ENCODE results near the gene CPT1B. TPM values are rescaled to one million over a fixed set of nuclear protein-coding genes. Genes with fewer than 3 reads are reported as not detected.

The CPT1B gene
- total RNA-seq, 1 donor from 2014 or later, result 5.7 TPM

DNA sequence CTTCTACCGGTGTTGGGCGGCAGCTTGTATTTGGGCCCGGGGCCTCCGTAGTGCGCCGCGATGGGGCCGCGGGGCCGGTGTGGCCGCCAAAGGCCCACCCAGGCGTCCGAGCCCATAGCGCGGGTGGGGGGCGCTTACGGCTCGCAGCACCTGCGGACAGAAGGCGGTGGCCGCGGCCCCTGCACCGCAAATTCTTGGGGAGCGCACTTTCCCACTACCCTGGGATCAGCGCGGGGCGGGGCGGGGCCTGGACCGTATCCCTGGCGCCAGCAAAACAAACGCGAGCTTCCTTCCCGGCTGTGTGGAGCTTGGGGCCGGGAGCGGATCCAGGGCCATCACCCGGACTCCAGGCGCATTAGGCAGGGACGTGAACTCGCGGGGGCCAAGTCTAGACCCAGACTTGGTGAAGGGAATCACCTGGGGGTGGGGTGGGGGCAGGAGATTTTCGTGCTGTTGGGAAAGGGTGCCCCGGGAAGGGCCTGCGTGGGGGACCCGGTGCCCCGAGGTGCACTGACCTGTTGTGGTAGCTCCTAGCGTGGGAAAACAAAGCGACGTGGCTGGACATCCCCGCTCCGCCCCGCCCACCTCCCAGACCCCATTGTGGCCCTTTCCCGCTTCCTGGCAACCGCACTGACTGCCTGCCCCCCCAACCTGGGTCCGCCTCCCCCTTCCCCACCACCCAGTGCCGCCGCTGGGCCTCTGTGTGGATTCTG, 46.1 kb downstream of the CPT1B start:
- FAIRE-seq (no peak), DNase-seq (ENCODE audit: low spot score in 2 of 2) (peak in 1 of 2 donors; percentile 49)

DNA sequence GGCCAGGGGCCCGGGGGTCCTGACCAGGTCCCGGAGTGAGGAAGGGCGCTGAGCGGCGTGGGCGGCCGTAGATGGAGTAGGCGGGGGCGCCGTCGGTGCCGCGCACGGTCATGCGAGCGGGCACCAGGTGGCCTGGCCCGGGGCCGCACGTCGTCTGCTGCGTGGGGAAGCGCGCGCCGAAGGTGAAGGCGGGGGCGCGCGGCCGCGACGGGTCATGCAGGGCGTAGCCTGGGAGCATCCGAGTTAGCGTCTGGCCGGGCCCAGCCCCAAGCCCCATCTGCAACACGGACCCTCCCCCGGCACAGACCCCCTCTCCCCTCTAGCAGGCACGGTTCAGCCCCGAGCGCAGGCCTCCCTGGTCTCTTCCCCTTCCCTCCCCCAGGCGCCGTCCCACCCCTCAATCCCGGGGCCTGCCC, 46.7 kb downstream of the CPT1B start:
- FAIRE-seq (no peak), DNase-seq (ENCODE audit: low spot score in 2 of 2) (no peak)

DNA sequence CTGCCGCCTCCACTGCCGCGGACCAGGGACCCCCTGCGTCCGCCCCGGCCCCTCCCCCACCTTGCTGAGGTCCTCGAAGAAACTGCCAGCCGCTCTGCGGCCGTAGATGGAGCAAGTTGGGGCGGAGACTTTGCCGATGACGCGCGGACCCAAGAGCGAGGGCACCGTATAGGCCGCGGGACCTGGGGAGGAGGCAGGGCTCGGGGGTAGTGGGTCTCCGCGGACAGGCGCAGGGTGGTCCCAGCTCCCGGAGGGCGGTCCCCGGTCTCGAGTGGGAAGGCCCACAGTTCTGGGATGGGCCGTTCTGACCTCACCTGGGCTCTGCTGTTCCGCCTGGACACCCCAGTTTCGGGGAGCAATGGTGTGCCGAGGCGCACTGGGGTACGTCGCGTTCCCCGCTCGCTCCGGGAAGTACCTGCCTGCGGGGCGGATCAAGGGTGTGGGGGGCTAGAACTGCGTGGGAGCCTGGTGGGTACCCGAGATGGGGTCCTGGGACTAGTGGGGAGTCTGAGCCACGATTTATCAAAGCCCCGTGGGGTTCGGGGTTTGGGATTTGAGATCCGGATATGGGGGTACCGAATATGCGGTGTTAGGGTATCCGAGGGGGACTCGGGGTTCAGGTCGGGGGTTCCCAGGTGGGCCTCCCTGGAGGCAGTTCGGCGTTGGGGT, 47.2 kb downstream of the CPT1B start:
- FAIRE-seq (no peak), DNase-seq (ENCODE audit: low spot score in 2 of 2) (peak in 1 of 2 donors; percentile 55)

DNA sequence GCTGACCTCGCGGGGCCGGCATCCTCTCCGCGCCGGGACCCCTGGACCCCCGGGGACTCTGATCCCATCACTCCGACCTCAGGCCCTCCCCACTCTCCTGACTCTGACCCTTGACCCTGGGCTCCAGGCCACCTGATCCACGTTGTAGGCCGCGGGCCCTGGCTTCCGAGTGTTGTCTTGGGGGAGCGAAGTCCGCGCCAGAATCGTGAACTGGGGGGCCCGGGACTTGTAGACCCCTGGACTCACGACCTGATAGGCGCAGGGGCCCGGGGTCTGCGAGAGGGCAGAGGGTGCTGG, 47.7 kb downstream of the CPT1B start:
- FAIRE-seq, result no peak
- no peak for DNase-seq (ENCODE audit: low spot score in 2 of 2)

DNA sequence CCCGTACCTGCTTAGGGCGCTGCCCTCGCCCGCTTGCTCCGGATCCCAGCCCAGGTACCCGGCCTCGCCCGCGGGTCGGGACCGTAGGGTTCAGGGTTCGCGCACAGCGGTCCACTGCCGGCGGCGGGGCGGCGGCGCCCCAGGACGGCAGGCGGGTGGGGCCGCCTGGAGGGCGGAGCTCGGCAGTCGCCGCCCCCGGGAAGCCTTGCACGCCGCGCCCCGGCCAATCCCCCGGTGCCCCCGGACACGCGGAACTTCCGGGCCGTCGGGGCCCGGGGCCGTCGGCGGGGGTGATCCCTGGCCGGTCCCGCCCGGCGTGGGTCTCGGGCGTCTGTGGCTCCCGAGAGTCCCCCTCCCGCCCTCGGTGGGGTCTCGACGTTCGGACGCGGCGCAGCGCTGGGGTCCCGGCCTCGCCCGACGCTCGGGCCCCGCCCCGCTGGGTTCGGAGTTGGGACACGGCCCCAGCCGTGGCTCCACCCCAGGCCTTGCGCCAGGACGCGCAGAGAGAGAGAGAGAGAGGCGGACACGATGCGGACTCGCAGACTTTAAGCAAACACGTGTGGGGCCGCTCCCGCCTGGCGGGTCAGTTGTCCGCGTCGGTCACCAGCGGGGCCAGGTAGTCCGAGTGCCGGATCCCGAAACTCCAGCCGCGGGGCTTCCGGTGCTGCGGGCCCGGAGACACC, 48.2 kb downstream of the CPT1B start, which contains the start of gene TYMP:
Gene TYMP (minus strand): TSS at position 116 of the 683 bp plus-strand sequence. CDS start 303 bp downstream, outside the sequence.
- DNase-seq (ENCODE audit: low spot score in 2 of 2) (peak in 1 of 2 donors; percentile 62), FAIRE-seq (no peak)

DNA sequence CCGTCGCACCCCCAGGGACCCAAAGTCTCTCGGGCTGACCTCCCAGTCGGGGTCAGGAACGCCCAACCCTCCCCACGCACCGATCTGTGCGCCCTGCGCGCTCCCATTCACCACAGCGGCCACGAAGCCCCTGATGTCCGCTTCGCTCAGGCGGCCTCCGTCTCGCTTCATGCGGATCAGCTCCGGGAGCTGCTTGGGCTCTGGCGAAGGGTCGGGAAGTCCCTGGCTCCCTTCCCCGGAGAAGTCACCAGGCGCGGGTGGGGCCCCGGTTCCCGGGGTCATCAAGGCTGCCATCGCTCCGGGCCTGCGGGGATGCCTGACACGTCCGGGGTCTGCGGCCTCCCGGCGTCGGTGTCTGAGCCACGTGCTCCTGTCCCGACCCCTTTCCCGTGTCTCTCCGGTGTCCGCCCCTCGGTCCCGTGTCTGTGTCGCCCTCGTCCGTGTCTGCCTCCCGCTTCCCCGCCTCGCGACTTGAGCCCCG, 48.8 kb downstream of the CPT1B start:
- DNase-seq (ENCODE audit: low spot score in 2 of 2), result peak in 1 of 2 donors; percentile 45
- FAIRE-seq, result no peak

DNA sequence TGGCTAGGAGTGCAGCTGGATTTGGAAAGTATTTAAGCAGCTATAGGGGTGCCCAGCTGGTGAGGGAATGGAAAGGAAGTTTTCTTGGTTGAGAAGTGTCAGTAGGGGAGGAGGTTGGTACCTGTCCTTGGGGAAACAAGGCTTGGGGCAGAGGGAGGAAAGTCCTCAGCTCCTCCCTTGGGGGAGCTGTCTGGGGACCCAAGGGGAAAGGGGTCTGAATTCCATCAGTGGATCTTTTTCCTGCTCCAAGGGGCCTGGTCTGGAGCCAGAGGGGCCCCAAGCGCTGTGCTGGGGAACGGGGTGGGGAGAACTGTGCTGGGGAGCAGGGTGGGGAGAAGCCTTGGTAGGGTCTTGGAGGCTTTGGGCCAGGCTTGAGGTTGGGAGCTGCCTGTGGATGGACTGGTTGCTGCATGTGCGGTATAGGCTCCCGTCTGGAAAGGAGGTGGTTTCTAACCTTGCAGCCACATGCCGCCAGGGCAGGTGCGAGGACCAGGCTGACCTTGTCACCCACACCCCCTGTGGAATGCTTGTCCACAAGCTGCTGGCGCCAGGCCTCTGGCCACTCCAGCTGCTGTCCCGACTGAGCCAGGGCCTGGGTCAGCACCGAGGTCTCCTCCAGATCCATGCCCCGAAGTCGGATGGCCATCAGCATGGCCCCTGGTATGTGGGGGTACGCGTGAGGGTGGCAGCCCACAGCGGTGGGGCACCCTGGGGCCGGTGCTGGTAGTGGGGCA, 49.4 kb downstream of the CPT1B start:
- DNase-seq (ENCODE audit: low spot score in 2 of 2) (no peak), FAIRE-seq (no peak)

DNA sequence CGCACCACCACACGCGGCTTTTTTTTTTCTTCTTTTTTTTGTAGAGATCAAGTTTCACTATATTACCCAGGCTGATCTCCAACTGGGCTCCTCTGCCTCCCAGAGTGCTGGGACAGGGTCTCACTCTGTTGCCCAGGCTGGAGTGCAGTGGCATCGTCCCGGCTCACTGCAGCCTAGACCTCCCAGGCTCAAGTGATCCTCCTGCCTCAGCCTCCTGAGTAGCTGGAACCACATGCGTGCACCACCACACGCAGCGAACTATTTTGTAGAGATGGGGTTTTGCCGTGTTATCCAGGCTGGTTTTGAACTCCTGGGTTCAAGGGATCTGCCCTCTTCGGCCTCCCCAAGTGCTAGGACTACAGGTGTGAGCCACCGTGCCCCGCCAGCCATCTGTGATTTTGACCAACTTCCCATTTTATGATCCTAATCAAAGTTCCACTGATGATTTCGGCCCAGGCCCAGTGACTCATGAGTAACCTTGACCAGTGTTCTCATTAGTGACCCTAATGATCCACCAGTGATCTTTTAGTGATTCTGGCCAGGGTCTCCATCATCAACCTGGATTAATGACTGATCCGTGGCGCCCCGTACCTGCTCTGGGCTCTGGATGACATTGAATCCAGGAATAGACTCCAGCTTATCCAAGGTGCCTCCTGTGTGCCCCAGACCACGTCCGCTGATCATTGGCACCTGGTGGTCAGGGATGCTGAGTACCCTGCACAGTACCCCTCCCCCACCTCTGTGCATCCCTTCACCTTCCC, 50.1 kb downstream of the CPT1B start:
- FAIRE-seq (no peak), DNase-seq (ENCODE audit: low spot score in 2 of 2) (no peak)

DNA sequence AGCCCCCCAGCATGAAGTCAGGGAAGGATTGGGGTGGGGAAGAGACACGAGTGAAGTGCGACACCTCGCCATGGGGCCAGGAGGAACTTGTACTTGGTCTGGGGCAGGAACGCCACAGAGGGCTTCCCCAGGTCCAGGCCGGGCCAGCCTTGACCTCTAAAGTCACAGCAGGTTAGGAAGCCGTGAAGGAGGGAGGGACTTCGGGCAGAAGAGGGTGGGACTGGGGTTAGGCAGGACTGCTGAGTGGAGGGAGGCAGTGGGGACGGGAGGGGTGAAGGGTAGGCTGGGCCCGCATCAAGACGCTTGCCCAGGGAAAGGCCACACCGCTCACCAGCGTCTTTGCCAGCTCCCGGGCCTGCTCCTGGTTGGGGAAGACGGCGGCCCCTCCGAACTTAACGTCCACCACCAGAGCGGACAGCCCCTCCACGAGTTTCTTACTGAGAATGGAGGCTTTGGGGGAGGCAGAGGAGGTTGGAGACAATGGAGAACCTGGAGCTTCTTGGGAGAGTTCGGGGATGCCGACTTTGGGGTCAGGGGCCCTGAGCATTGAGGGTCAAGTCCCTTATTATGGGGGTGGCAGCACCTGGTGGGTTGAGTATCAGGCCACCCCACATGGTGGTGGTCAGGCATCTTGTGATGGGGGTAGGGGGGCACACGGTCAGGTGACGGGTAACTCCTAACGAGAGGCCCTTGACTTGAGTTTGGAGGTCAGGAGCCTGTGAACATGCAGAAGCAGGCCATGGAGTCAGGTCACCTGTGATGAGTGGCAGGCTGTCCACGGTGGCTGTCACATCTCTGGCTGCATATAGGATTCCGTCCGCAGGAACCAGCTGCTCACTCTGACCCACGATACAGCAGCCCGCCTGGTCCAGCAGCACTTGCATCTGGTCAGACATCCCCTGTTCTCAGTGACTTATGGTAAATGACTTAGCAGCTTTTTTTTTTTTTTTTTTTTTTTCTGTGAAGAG, 51.1 kb downstream of the CPT1B start:
- DNase-seq (ENCODE audit: low spot score in 2 of 2), result peak in 1 of 2 donors; percentile 47
- no peak for FAIRE-seq

DNA sequence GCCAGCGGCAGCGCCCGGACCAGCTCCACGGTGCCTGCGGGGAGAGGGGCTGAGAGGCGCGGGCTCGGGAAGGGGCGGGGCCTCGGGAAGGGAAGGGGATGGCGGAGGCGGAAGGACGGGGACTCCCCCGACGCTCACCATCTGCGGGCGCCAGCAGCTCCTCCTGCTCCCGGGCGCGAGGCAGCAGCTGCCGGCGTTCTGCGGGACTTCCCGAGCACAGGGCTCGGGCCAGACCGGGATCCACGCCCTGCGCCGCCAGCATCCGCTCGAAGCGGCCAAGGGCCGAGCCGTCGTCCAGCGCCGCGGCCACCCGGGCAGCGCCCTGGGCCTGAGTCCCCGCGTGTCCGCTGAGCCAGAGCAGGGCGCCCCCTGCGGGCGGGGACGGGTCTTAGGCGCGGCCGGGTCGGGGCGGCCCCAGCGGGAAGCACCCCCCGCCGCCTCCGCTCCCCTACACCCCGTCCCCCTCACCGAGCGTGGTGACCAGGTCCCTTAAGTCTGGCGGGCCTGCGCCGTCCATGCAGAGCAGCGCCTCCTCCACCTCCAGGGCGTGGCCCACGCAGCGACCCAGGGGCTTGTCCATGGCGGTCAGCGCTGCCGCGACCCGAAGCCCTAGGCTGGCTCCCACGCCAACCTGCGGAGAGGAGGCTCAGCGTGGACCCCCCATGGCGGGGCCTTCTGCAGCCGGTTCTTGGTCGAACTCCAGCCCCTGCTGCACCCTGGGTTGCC, 52.0 kb downstream of the CPT1B start:
- no peak for FAIRE-seq
- peak; percentile 79 to 83 for DNase-seq (ENCODE audit: low spot score in 2 of 2)

DNA sequence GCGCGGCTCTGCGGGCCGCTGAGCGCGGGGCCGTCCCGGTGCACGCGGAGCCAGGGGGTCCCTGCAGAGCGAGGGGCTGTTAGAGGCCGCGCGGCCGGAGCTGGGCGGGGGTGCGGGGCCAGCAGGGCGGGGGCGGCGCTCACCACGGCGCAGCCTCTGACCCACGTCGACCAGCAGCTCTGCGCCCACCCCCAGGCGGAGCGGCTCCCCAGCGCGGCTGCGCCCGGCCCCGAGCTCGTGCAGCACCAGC, 52.4 kb downstream of the CPT1B start:
- DNase-seq (ENCODE audit: low spot score in 2 of 2) (peak in 1 of 2 donors; percentile 86), FAIRE-seq (no peak)

DNA sequence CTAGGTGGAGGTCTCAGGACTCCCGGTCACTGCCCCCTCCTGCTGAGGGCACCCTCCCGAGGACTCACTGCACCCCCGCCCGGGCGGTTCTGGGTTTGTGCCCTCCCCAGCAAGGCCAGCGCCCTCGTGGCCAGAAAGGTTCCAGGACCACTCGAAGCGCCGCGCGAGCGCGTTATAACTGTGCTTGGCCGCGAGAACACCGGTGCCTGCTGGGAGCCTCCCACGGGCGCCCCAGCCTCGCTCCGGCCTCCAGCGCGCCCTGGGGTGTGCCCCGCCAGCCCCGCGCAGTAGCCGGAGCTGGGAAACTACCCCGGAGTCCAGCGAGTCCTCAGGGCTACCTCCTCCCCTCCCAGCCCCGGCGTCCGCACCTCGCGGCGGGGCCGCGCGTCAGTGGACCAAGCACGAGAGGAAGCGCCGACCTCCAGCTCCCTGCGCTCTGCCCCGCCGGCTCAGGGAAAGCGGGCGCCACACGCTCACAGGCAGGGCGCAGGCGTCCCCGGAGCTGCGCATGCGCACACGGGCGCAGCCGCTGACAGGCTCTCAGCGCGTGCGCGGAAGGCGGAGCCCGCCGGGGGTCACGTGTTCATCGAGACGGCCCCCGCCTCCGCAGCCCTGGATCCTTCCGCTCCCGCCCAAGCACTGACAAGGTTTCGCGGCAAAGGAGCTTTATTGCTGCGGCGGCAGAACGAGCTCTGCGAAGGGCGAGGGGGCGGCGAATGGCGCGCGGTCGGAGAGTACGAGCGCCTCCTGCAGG, 52.9 kb downstream of the CPT1B start, which contains the start of gene SCO2:
Gene SCO2 (minus strand): TSS at position 495 of the 754 bp plus-strand sequence. CDS start 1,187 bp downstream, outside the sequence.
- DNase-seq (ENCODE audit: low spot score in 2 of 2) (peak; percentile 100), FAIRE-seq (no peak)

DNA sequence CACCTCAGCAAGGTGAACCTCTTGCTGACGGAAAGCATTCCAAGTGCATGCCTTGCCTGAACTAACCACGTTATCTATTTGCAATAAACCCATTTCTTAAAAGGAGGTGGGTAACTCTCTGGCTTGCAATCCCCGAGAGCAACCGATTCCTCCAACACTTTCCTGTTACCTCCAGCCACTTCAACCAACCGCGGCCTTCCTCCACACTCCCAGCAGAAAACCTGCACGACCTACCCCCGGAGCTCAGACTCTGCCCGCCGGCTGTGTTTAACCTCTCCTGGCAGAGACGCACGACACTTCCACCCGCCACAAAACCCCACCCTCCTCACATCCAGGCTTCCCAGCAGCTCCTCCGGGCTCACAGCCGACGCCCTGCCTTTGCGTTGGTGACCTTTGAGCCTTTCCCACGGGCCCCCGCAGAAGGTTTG, 53.5 kb downstream of the CPT1B start:
- DNase-seq (ENCODE audit: low spot score in 2 of 2), result no peak
- FAIRE-seq, result no peak

DNA sequence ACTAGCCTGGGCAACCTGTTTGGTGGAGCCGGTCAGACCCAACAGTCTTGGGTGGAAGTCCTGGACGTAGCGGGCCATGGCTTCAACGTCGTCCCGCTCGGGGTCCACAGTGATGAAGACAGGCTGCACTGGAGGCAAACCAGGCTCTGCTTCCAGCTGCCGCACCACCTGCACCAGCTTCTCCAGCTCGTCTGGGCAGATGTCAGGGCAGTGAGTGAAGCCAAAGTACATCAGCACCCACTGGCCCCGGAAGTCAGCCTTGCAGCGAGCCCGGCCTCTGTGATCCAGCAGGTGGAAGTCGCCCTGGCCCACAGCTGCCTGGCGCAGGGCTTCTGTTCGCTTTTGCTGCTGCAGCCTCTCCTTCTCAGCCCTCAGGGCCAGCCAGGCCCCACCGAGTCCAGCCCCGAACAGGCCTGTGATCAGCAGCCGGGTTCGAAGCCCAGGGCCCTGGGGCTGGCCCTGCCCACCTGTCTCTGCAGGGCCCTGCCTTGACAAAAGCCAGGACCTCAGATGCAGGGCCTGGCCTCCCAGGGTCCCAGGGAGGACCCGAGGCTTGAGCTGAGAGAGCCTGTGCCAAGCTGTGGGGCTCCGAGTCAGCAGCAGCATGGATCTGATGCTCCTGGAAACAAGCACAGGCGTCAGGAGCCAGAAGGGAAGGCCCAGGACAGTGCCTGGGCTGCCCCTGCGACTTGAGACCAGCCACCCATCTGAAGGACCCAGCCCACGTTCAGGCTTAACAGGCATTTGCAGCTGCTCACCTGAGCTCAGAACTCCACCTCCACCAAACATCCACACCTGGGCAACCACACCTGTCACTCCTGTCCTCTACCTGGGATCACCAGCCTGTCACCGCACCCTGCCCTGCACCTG, 54.2 kb downstream of the CPT1B start:
- DNase-seq (ENCODE audit: low spot score in 2 of 2), result no peak
- FAIRE-seq, result no peak

DNA sequence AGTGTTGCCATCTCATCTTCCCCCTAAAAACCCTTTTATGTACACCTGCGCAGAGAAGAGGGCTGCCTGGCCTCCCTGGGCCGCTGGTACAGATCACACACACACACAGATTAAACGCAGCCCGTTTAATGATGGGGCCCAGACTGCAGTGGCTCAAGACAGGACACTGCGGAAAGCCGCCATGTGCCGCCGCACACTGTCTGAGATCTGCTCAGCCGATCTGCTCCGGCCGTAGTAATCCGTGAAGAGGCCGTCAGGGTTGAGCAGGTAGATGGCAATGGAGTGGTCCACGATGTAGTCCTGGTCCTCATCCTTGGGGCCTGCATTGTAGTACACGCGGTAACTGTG, 54.8 kb downstream of the CPT1B start:
- FAIRE-seq, result no peak
- DNase-seq (ENCODE audit: low spot score in 2 of 2), result no peak

DNA sequence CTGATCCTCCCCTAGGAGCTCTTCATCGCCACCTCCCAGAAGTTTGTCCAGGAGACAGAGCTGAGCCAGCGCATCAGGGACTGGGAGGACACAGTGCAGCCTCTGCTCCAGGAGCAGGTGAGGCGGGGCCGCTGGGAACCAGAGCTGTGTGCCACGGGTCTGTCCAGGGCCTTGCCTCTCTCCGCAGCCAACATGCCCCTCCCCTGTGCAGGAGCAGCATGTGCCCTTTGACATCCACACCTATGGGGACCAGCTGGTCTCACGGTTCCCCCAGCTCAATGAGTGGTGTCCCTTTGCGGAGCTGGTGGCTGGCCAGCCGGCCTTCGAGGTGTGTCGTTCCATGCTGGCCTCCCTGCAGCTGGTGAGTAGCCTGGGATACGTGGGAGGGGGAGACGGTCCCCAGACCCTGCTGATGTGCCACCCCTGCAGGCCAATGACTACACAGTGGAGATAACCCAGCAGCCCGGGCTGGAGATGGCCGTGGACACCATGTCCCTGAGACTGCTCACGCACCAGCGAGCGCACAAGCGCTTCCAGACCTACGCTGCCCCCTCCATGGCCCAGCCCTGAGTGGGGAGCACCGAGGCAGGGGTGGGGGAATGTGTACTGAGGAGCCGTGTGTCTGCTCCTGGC, 55.3 kb downstream of the CPT1B start:
- no peak for FAIRE-seq
- DNase-seq (ENCODE audit: low spot score in 2 of 2), result no peak

Measured in frontal cortex (tissue), 4 donors.